GM18511 (cell line): Measurements from ENCODE around the gene PRCP.

Source experiments
- ATAC-seq: cut with Tn5 transposase; IDR thresholded peaks from one replicate; pipeline ENCODE4 v1.9.1; 2021; ENCODE audit warnings: mild to moderate bottlenecking, moderate library complexity; ENCODE audit not compliant: unreplicated experiment

PRCP gene

DNA sequence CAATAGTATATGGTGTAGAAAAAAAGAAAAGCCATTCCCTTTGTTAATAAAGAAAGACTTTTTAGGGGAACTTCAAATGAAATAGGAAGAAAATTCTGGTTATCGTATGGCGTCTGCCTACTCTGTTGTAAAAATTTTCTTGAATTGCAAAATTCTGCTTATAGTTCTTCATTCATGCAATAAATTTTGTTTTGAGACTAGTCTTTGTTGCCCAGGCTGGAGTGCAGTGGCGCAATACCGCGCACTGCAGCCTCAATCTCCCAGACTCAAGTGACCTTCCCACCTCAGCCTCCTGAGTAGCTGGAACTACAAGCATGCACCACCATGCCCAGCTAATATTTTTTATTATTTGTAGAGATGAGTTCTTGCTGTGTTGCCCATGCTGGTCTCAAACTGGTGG is 7.1 kb upstream of the PRCP start:
- no peak for ATAC-seq

DNA sequence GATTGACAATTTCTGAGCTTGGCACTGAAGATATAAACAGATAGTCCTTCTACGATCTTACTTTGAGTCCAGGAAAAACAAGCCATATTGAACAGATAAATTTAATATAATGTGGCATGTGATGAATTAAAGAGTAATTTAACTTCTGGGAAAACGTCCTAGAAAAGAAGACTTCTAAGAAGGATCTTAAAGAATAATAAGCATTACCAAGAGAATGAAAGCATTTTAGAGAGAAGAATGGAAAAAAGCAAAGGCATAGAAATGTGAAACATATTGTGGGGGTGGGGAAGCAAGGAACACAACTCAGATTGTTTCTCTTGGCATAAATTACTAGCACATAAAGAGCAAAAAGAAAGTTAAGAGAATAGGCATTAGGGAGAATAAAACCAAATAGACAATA is 6.7 kb upstream of the PRCP start:
- no peak for ATAC-seq

DNA sequence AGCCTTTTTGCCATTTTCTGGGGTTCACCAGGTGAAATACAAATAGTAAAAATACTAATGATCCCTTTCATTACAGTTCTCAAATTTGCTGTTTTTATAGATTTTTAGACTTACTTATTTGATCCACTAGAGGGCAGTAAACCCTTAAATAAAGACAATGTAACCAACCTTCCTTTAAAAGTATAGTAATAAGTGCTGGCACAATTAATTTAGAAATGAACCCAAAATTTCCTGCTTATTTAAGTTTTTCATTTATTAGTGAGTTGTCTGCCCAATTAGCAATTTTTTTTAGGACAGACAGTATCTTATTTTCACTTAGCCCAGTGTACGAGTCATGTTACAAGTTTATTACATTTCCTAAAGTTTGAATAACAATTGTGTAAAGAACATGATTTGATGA is 6.0 kb upstream of the PRCP start:
- ATAC-seq, result no peak

DNA sequence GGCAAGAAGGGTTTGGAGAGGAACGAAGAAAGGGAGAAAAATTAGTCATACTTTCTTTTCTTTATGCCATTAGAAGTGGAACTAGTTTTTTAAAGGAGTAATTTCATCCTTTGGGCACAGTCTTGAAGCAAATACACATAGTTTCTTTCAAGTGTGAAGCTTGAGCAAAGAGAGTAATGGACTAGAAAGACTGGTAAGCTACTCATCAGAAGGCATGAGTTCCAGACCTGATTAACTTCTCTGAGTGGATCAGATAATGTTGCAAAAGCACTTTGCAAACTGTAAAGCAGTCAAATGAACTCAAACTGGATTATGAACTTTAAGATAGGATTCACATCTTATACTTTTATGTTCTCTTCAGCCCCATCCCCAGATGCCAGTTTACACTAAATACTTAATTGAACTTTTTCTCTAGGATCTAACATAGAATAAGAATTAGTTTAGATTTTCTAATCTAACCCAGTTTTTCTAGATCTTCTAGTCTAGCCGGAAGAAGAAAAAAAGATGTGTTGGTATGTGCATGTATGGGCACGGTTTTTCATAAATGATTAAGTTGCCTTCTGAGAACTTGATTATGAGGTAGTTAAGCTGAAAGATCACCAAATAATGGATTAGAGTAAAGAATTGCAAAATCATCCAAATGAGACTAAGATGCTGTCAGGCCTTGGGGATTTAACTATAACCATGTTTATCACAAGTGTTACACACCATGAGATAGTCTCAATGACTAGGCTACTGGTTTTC is 3.8 kb upstream of the PRCP start:
- no peak for ATAC-seq

DNA sequence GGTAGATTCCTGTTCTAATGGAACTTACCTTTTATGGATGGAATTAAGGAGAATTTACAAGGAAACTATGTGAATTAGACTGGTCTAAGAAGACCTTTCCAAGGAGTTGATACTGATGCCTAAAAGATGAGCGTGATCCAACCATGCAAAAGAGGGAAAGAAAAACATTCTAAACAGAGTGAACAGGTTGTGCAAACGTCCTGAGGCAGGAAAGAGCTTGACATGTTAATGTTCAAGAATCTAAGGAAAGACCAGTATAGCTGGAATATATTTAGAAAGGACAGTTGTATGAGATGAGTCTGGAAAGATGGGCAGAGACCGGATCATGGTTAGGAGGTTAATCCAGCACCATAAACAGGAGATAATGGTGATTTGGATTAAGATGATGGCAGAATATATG is 2.6 kb upstream of the PRCP start:
- no peak for ATAC-seq

DNA sequence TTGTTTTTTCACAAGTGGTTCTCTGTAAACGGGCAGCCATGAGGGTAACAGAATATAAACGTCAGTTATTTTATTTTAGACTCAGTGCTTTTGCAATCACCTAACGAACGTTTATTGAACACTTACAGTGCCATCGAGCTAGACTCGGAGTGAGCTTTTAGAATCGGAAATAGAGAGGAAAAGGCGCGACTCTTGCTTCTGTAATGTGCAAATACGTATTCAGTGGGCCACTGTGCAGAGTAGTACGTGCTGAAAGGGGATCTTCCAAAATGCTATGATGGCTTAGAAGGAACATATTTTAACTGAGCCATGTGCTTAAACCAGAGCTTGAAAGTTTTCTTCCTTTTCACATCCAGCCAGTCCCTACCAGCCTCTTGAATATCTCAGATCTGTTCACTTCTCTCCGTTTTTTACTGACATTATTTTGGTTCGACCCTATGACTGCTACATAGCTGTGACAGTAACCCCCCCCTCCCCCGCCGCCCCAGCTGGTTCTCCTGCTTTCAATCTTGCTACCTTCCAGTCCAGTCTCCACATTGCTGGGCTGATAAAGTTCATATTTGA is 1.8 kb upstream of the PRCP start:
- no peak for ATAC-seq

DNA sequence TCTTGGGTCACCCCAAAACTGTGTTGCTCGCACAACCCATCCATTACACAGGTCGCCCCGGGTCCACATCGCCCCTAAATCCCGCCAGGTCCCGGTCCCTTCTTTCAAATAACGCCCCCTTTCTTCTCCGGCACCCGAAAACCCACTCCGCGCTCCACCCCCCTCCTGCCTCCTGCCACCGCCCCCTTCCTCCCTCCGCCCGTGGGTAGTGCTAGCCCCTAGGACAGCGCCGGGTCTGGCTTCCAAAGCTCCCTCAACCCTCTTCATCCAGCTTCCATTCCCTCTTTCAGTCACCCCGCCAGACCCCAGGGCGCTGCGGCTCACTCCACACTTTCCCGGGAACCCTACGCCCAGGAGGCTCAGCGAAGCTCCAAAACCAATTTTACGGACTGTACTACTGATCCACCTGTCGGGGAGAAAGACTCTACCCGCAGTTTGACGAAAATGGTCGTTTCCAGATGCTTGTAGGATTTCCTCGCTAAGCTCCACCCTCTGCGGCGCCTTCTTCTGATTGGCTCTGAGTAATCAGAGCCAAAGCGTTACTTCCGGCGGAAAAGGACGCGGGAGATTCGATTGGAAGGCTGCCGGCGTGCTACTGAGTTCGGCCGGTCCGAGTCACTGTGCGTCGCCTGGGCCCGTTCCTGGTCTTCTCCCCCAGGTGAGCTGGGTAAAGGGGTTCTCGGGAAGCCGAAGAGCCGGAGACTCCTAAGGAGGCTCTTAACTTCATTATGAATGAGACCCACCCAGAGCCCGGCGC is 1.1 kb upstream of the PRCP start, which contains the start of gene DDIAS:
Gene DDIAS (plus strand): TSS at position 572 of the 757 bp plus-strand sequence. CDS start 13,003 bp downstream, outside the sequence.
- peak; percentile 68 for ATAC-seq

DNA sequence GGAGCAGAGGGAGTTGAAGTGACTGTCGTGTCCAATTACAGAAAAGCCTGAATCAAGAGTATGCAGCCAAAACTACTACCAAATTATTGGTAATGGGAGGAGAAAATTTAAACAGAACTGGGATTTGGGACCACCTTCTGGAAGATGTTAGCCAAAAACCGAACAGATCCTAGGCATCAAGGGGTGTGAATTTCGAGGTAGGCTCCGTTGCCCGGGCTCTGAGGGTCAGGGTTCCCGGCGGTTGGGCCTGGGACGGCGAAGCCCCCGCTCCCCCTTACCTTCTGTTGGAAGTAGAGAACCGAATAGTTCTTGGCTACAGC is 313 bp downstream of the PRCP start:
- ATAC-seq, result peak; percentile 3

DNA sequence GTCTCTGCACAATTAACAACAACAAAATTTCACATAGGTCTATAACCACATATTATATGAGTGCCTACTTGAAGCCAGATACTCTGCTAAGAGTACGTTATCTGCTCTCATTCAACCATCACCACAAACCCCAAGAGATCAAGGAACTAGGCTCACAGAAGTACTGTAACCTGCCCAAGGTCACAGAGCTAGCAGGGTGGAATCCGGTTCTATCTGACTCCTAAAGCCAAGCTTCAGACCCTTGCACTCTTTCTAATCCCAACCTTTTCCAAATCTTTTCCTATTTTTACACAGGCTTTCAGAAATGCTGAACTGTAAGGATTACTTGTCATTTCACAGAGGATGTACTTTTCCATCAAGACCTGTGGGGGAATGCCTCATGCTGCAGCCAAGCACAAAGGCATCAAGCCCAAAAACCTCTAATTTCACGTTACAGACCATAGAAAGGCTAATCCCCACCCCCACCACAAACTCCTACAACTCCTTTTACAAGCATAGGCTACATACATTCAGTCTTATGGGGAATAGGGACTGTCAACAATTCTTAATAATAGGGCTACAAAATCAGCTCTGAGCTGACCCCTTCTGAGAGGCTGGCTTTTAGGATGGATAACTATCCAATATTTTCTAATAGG is 927 bp downstream of the PRCP start:
- ATAC-seq, result no peak

DNA sequence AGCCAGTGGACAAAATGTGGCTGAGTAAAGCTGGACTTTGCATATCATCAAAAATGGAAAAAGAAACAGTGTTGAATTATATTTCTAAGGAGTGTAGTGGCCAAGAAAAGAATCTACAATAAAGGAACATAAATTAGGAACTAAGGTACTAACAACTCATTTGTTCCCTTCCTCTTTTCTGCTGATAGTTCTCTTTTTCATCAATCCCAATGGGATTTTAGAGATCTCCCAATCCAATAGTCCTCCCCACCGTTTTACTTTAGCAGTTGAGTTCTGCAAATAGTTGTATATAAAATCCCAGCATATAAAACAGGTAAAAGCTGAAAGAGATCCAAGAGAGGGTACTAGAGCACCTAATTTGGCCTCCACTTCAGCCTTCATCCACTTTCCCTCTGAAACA is 2.0 kb downstream of the PRCP start:
- no peak for ATAC-seq

DNA sequence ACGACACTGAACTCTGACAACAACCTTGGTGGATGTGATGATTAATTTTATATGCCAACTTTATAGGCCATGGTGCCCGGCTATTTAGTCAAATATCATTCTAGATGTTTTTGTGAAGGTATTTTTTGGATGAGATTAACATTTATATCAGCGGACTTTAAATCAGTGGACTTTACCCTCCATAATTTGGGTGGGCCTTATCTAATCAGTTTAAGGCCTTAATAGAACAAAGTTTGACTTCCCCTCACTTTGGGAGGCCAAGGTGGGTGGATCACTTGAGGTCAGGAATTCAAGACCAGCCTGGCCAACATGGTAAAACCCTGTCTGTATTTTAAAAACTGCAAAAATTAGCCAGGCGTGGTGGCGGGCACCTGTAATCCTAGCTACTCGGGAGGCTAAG is 4.0 kb downstream of the PRCP start:
- no peak for ATAC-seq

DNA sequence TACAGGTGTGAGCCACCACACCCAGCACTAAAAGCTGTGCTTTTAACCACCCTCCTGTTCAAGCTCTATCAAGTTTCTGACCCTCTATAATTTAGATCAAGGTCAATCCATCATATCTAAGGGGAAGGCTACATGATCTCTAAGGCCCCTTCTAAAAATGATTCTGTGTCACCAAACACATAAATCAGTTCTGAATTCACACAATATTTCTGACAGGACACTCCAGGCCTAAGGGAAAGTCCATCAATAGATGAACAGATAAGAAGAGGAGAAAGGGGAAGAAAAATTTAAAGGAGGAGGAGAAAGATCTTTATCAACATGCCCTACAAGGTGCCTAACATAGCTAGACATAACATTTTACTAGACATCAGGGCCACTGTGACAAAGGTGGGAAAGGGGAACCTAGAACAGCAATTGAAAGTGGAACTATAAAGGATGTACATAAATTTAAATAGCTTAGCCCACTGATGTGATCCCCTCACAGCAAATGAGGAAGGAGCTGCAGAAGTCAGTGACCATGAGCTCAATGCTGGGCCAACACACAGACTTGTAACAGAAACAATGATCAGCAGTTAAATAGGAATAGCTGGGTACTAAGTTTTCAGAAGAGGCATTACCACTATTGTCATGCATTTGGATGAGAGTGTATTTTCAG is 4.7 kb downstream of the PRCP start:
- peak; percentile 30 for ATAC-seq

DNA sequence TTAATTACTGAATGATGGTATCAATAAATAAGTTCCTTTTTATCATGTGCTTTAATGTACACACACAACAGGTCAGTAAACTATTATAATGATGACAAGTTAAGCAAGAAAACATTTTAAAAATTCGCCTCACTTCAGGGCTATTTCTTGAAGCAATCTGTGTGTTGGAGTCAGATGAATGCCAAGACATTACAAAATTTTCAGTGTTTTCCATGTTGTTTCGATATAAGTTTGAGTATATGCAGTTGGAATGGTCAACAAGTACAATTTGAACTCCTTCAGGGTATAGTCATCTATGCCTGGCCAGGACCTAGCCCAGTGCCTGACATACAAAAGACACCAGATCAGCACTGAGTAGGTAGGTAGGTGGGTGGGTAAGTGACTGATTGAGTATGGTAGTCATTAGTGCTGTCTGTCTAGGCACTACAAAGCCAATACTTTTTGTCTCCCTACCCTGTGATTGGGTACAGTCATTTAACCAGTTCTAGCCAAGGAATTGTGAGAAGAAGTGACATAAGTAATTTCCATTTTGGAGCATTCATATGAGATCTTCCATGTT is 7.5 kb downstream of the PRCP start:
- no peak for ATAC-seq

DNA sequence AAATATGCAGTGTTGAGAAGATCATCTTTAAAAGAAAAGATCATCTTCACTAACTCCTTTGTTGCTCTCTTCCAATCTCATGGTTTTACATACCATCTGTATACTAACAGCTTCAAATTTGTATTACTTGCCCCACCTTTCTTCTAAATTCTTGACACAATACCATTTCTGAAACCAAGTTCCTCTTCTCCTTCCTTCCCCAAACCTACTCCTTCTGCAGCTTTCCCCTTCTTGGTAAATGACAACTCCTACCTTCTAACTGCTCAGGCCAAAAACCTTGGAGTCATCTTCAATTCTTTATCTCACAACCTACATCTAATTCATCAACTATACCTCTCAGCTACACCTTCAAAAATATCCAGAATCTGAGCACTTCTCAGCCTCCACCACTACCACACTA is 9.3 kb downstream of the PRCP start:
- no peak for ATAC-seq

DNA sequence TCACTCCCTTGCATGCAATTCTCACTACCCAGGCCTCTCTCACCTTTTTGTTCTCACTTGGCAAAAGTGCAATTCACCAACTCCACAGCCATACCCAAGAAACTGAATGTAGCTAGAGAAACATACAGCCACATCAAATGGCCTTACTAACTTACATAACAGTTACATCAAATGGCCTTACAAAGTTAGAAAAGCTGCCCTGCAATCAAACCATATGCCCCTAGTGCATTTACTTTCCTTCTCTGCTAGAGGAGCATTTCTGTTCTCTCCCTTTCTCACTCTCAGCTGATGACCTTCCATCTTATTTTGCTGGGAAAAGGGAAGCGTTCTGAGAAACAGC is 10.3 kb downstream of the PRCP start:
- ATAC-seq, result no peak

DNA sequence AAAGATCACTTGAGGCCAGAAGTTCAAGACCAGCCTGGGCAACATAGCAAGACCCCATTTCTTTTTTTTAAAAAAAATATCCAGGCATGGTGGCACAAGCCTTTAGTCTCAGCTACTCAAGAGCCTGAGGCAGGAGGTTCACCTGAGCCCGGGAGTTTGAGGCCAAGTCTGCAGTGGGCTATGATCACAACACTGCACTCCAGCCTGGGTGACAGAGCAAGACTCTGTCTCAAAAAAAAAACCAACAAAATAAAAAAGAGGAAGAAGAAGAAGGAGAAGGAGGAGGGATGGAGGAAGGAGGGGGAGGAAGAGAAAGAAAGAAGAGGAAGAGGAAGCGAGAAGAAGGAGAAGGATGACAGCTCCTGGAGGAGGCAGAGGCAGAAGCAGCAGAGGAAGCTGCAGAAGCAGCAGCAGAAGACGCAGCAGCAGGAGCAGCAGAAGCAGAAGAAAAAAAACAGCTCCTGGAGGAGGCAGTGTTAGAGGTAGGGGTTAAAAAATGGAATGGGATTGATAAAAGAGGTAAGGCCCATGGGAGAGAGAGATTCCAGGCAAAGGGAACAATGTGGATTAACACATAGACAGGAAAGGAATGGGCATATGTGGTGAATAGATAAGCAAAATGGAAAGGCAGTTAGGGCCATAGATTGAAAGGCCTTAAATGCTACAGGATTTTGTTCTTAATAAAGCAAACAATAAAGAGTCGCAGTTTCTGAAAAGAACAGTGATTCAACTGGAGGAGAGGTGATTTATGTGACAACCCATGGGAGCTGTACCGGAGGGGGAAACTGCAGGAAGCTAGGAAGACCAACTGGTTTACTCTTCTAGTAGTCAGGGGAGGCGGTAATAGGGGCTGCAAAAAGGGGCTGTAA is 10.9 kb downstream of the PRCP start:
- ATAC-seq, result no peak

DNA sequence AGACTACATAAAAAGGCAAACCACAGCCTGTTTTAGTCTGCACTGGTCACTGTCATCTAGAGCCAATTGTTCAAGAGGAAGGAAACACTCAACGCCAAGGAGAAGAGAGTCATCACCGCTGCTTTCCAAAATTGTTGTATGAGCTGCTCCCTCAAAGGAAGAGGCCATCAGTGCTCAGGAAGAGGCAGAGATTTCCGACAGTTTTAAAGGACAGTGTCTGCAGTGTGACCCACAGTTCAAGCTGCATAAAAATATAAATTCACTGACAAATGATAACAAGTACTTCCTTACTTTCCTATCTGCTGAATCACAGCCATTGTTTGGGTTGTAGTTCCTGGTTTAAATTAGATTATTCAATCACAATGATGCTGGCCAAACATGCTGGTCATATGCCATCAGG is 16.4 kb downstream of the PRCP start:
- ATAC-seq, result no peak

DNA sequence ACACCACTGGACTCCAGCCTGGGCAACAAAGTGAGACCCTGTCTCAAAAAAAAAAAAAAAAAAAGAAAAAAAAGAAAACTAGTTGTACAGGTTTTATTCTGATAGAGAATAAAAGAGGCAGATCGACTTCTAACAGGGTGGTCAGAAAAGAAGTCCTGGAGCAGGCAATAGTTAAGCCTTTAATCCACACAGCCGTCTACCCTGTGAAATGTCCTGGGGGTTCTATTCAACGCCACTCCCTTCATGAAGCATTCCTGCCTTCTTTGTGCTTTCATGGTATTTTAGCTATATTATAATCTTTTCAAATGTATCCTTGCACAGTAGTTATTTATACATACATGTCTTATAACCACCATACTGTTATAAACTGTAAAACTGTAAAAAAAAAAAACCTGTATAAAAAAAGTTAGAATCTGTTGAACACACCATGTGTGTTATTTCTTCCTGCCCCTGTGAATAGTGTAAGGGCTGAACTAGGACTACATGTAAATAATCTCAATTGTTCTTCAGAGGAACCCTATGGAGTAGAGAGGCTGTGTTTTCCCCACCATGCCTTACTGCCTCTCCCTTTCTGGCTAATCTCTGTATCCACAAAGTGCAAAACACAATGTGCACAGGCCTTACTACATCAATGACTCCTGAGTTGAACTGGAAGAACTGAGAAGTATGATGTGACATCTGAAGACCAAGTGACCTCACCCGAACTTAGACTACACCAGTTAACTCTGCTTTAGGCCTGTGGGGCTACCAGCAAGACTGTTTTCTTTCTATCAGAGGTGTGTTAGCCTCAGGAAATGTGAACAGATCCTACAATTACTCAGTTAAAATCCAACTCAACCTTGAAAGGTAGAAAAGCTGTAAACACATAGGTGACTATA is 25.3 kb downstream of the PRCP start:
- ATAC-seq, result no peak

DNA sequence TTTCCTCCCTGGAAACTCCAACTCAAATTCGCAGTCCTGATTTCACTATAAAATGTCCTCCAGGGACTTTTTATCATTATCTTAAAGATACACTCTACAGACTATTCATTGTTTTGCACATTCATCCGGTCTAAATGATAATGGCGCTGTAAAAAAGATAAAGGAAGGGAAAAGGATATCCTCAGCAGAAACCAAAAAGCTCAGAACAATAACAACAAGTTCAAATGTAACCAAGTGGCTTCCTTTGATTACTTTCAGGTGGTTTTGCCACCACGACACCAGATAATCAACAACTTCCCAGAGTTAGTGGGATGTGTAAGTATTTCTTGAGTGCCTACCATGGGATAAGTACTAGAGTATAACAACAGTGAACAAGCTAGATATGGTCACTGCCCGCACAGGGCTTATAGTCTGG is 26.3 kb downstream of the PRCP start:
- no peak for ATAC-seq
